AG04449 (cell line): ENCODE results near the gene GLB1L3.

Experiments
- CTCF ChIA-PET: fragments of 350-600 bp; formaldehyde crosslinking; extraction: SDS; loops from one replicate; lab custom pipeline; 2021; ENCODE audit warnings: antibody characterized with exemption; lab: Yijun Ruan, JAX
- POLR2A ChIA-PET: fragments of 400-600, 350-600 bp; formaldehyde crosslinking; extraction: SDS; loops from one replicate; lab custom pipeline; 2020; ENCODE audit warnings: antibody characterized with exemption, inconsistent platforms; lab: Yijun Ruan, JAX
- DNase-seq: peaks from one replicate; pipeline ENCODE4 v3.0.0-alpha.2; 2010; ENCODE audit warnings: low read depth, low spot score
- H3K4me3 ChIP-seq: 2 replicates; pipeline ENCODE4 v1.5.1; 2011; ENCODE audit warnings: low read depth, mild to moderate bottlenecking, control low read depth, low read length
- CTCF ChIP-seq: IDR thresholded peaks from one replicate; pipeline ENCODE4 v1.5.1; 2011; ENCODE audit warnings: mild to moderate bottlenecking, moderate library complexity, low read length, control low read depth, inconsistent platforms; ENCODE audit not compliant: insufficient read depth; ENCODE audit errors: missing control alignments

Gene GLB1L3

GRCh38 chr11:134275534-134276395, at the start of gene GLB1L3:
Gene GLB1L3, plus strand, starts transcription at chr11:134276379. Its CDS starts 362 bp downstream, at chr11:134276741.
- peak within 1 kb of the TSS; percentile 25 for H3K4me3 ChIP-seq
- peak; percentile 41 for TF ChIP-seq CTCF
- ChIA-PET CTCF (no interaction called here), POLR2A (no interaction called here)
- no peak for DNase-seq

- H3K4me3 ChIP-seq, result peak overlapping the region; percentile 16; the same call in 1 of the 2 replicates
- no peak for TF ChIP-seq CTCF
- ChIA-PET POLR2A (no interaction called here), CTCF (interaction anchor here (1.3 kb wide), 1 partner anchor 8 kb away, joined by 3 read pairs; no protein-coding TSS in a partner anchor)
- no peak for DNase-seq
Measured at GRCh38 chr11:134226806-134227325, 49.3 kb upstream of the GLB1L3 start.

GRCh38 chr11:134228625-134229024, 47.6 kb upstream of the GLB1L3 start:
- no peak overlapping the region for H3K4me3 ChIP-seq
- TF ChIP-seq CTCF, result no peak
- DNase-seq, result peak; percentile 63
- CTCF ChIA-PET, result interaction anchor here (0.8 to 1.7 kb wide), 2 partner anchors 33 to 178 kb away, joined by 3 to 6 read pairs; no protein-coding TSS in a partner anchor
- POLR2A ChIA-PET, result no interaction called here

GRCh38 chr11:134229126-134229790, 46.9 kb upstream of the GLB1L3 start:
- DNase-seq, result no peak
- H3K4me3 ChIP-seq, result no peak overlapping the region
- POLR2A ChIA-PET, result no interaction called here
- CTCF ChIA-PET, result interaction anchor here (0.8 to 1.7 kb wide), 3 partner anchors 10 to 179 kb away, joined by 3 to 6 read pairs (median 3); no protein-coding TSS in a partner anchor
- TF ChIP-seq CTCF, result no peak

- no peak for DNase-seq
- no peak overlapping the region for H3K4me3 ChIP-seq
- ChIA-PET CTCF (interaction anchor here (1.3 to 1.7 kb wide), 2 partner anchors 9 to 180 kb away, joined by 3 to 6 read pairs; no protein-coding TSS in a partner anchor), POLR2A (no interaction called here)
- no peak for TF ChIP-seq CTCF
Measured at GRCh38 chr11:134230339-134230738, 45.8 kb upstream of the GLB1L3 start.
